Stimulated activated CD8-positive, alpha-beta memory T cell treated with anti-CD3 and anti-CD28 coated beads, Interleukin-15, amount 100 ng/mL, for 24 hours (primary cell): ENCODE results near the gene TBC1D3E.
"Not testable (repeated sequence)": the region's sequence is repeated elsewhere in the genome, so short reads cannot be mapped to it uniquely, and the experiment has no call there.

Source experiments
- DNase-seq: peaks from one replicate; pipeline ENCODE4 v3.0.0-alpha.2; 2020; ENCODE audit warnings: low read depth

Gene TBC1D3E

GRCh38 chr17:38127651-38128050, at the start of gene TBC1D3E:
TBC1D3E (plus strand) TSS chr17:38127951; CDS start chr17:38129496, 1,545 bp downstream.
- not testable (repeated sequence) for DNase-seq

GRCh38 chr17:38087344-38087743, 40.4 kb upstream of the TBC1D3E start:
- not testable (repeated sequence) for DNase-seq

DNA sequence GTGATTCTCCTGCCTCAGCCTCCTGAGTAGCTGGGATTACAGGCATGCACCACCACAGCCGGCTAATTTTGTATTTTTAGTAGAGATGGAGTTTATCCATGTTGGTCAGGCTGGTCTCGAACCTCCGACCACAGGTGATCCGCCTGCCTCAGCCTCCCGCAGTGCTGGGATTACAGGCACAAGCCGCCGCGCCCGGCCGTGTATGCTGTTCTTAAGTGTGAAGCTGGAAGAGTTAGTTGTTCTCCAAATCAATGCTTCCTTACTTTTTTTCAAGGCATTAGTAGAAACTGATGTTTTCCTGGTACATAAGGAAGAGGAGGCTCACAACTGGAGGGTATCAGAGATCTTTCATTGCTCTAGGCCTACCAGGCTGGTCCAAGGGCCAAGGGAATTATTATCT, 39.6 kb upstream of the TBC1D3E start:
- DNase-seq, result not testable (repeated sequence)

DNA sequence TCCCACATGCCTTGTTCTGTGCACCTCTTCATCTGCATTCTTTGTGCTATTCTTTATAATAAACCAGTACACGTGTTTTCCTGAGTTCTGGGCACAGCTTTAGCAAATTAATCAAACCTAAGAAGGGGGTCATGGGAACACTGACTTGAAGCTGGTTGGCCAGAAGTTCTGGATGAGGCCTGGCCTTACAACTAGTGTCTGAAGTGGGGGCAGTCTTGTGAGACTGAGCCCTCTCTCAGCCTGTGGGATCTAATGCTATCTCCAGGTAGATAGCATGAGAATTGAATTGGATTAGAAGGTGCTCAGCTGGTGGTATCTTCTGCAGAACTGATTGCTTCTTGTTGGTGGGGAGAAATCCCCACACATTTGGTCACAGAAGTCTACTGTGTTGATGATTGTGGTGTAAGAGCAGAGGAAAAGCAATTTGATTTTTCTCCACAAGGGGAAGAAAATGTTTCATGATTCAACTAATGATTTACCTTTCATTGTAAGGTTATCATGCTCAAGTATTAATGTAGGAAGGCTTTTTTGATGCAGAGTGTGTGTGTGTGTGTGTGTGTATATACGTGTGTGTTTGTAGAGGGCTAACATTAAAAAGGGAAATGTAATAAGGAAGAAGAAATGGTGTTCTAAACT, 33.6 kb upstream of the TBC1D3E start:
- not testable (repeated sequence) for DNase-seq

DNA sequence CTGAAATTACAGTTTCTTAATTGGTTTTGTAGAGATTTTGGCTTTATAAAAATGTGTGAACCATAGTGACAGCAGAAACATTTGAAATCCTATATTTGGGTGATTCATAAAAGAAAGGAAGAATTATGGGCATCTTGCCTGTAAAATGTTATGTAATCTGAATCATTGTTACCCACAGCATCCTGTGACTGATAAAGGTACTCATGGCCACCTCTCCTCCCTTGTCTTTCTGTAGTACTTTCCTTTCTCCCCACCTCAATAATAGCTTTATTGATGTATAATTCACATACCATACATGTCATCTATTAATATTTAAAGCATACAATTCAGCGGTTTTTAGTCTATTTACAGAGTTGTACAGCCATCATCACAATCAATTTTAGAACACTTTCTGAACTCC, 28.5 kb upstream of the TBC1D3E start:
- DNase-seq, result not testable (repeated sequence)

DNA sequence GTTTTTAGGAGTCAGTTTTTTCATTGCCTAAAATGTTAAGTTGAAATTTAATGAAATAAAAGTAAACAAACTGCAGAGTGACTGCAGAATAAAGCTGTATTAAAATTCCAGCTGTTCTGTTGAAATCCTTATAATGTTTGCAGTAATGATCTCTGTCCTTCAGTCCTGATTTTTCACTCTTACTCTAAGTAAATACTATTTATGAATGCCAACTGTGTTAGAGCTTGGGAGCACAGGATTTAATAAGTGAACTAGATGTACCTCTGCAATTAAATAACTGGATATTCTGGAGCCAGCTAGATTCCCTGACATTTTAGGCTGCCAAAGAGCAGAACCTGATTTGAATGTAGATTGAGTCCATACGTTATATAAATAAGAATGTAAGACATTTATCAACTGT, 7.9 kb upstream of the TBC1D3E start:
- not testable (repeated sequence) for DNase-seq

DNA sequence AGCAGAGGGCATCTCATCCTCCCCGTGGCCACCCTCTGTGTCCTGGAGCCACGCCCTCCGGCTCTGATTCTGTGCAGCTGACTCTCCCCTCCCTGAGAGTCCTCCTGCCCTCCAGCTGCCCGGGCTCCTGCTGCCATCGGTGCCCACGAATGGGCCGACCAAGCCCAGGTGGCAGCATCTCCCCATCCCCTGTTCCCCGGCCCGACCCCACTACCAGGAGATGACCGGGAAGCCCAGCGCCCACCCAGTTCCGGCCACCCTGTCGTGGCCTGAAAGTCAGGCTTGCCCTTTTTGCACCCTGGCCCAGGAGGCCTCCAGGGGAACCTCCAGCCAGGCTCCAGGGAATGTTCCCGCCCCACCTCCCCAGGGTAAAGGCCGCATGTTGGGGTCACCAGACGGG, 7.1 kb downstream of the TBC1D3E start:
- not testable (repeated sequence) for DNase-seq
